HG03575 (cell line): Measurements from ENCODE around the gene POLD4.

Experiments
- ATAC-seq: cut with Tn5 transposase; IDR thresholded peaks from one replicate; pipeline ENCODE4 v1.9.1; 2021; ENCODE audit not compliant: unreplicated experiment, insufficient number of reproducible peaks, low FRiP score; ENCODE audit errors: extremely low read depth

The POLD4 gene

GRCh38 chr11:67373648-67374570, 20.6 kb upstream of the POLD4 start:
- no peak for ATAC-seq

- ATAC-seq: no peak
These were observed 19.8 kb upstream of the POLD4 start, which contains the start of gene CLCF1 for GRCh38 chr11:67372993-67373647. CLCF1 (minus strand) TSS chr11:67373598; CDS start chr11:67373539, 59 bp downstream.

GRCh38 chr11:67372321-67372992, 19.1 kb upstream of the POLD4 start:
- ATAC-seq: no peak

- no peak for ATAC-seq
These were observed 18.6 kb upstream of the POLD4 start for GRCh38 chr11:67371911-67372320.

GRCh38 chr11:67371189-67371910, 18.0 kb upstream of the POLD4 start:
- ATAC-seq: no peak

GRCh38 chr11:67370351-67371076, 17.2 kb upstream of the POLD4 start:
- ATAC-seq: no peak

GRCh38 chr11:67369801-67370284, 16.5 kb upstream of the POLD4 start:
- no peak for ATAC-seq

- ATAC-seq: no peak
These were observed 15.9 kb upstream of the POLD4 start for GRCh38 chr11:67369275-67369674.

- ATAC-seq: no peak
These were observed 15.3 kb upstream of the POLD4 start for GRCh38 chr11:67368621-67369020.

- ATAC-seq: no peak
These were observed 14.4 kb upstream of the POLD4 start for GRCh38 chr11:67367761-67368227.

GRCh38 chr11:67366961-67367760, 13.8 kb upstream of the POLD4 start:
- no peak for ATAC-seq

- ATAC-seq: no peak
These were observed 13.2 kb upstream of the POLD4 start for GRCh38 chr11:67366546-67366945.

- no peak for ATAC-seq
These were observed 12.5 kb upstream of the POLD4 start for GRCh38 chr11:67365736-67366444.

GRCh38 chr11:67364783-67365722, 11.7 kb upstream of the POLD4 start:
- ATAC-seq: no peak

- no peak for ATAC-seq
These were observed 10.8 kb upstream of the POLD4 start for GRCh38 chr11:67364169-67364568.
